Esophagus muscularis mucosa (tissue), 4 donors: Measurements from ENCODE around the gene RABGGTA. TPM values are rescaled to one million over a fixed set of nuclear protein-coding genes. Genes with fewer than 3 reads are reported as not detected.

Experiments used
- DNase-seq: peaks from one replicate; pipeline ENCODE4 v3.0.0-alpha.2; 2017; ENCODE audit errors: extremely low spot score
- H3K27ac ChIP-seq, 4 donors: fragments of 200-600 bp; sonication (generic); replicated peaks in 1 of 4; 1 replicate in 3 of 4; 2 replicates in 1 of 4; pipeline ENCODE4 v1.5.1; 2016 to 2019; ENCODE audit warnings: mild to moderate bottlenecking in 1 of 4
- H3K27me3 ChIP-seq, 4 donors: fragments of 200-600 bp; sonication (generic); one replicate each; pipeline versions ENCODE4 v1.5.1 to v1.6.0; 2016 to 2019
- H3K36me3 ChIP-seq, 4 donors: fragments of 200-600 bp; sonication (generic); one replicate each; pipeline ENCODE4 v1.5.1; 2016 to 2019
- H3K4me1 ChIP-seq, 4 donors: fragments of 200-600 bp; sonication (generic); one replicate each; pipeline ENCODE4 v1.5.1; 2016 to 2019
- H3K4me3 ChIP-seq, 4 donors: fragments of 200-600 bp; sonication (generic); 1 replicate in 2 of 4; 2 replicates in 2 of 4; pipeline ENCODE4 v1.5.1; 2016 to 2019; ENCODE audit warnings: mild to moderate bottlenecking in 4 of 4, moderate library complexity in 1 of 4
- H3K9me3 ChIP-seq, 4 donors: fragments of 200-600 bp; sonication (generic); 1 replicate in 3 of 4; 2 replicates in 1 of 4; pipeline ENCODE4 v1.5.1; 2016 to 2019
- CTCF ChIP-seq, 3 experiments: fragments of 200-600 bp in 2 of 3; fragments of 450-650 bp in 1 of 3; sonication (generic) in 2 of 3; IDR thresholded peaks; one replicate each; pipeline ENCODE4 v1.5.1; 2017 to 2019; ENCODE audit warnings: antibody characterized with exemption in 3 of 3, mild to moderate bottlenecking in 2 of 3, moderate library complexity in 1 of 3
- EP300 ChIP-seq: sonication (generic); formaldehyde crosslinking; IDR thresholded peaks from one replicate; pipeline ENCODE4 v1.6.1; 2017; ENCODE audit warnings: antibody characterized with exemption
- POLR2A ChIP-seq: fragments of 450-650 bp; IDR thresholded peaks from one replicate; pipeline ENCODE4 v1.6.1; 2017; ENCODE audit warnings: antibody characterized with exemption, moderate library complexity, mild to moderate bottlenecking, low read depth
- POLR2AphosphoS5 ChIP-seq, 2 donors: sonication (generic); formaldehyde crosslinking; IDR thresholded peaks; one replicate each; pipeline ENCODE4 v1.6.1; 2017; ENCODE audit warnings: antibody characterized with exemption in 2 of 2
- WGBS: methylation state at CpG from one replicate; pipeline ENCODE4 v1.1.5; 2018; 5-methylcytosine and 5-hydroxymethylcytosine counted together
- intact Hi-C: fragments of 100-400 bp; cut with DNase I; formaldehyde crosslinking; loops from one replicate; pipeline ENCODE4 v1.15.1; 2023
- total RNA-seq, 4 donors: library from RNA; depleted of rRNA; stranded (reverse); fragments of >200 nt; gene quantifications; one replicate each; pipeline versions ENCODE4 v1.1.0 to v1.2.1, GENCODE V29; 2016

The RABGGTA gene
- total RNA-seq, 4 donors from 2014 or later: 14.6 to 27.8 (median 20.3) TPM

GRCh38 chr14:24273422-24273998 is 2.1 kb upstream of the RABGGTA start:
- no peak for TF ChIP-seq CTCF (IDR thresholded peaks at IDR 0.05)
- no peak for TF ChIP-seq POLR2AphosphoS5 (IDR thresholded peaks at IDR 0.05)
- no peak for TF ChIP-seq EP300
- no peak for TF ChIP-seq POLR2A
- peaks cover 0 to 17% (median 12%) of the 10 kb centered on the region in 4 donors for H3K36me3 ChIP-seq
- no peak overlapping the region for H3K27ac ChIP-seq
- WGBS: 55% methylated on average over 3 of the region's 3 CpGs
- peaks cover 11 to 16% (median 13%) of the 10 kb centered on the region in 4 donors for H3K4me1 ChIP-seq
- no peaks in the 10 kb centered on the region for H3K9me3 ChIP-seq
- H3K4me3 ChIP-seq: no peak overlapping the region
- no peaks in the 10 kb centered on the region for H3K27me3 ChIP-seq
- intact Hi-C loops: no loop called here
- no peak for DNase-seq

DNA sequence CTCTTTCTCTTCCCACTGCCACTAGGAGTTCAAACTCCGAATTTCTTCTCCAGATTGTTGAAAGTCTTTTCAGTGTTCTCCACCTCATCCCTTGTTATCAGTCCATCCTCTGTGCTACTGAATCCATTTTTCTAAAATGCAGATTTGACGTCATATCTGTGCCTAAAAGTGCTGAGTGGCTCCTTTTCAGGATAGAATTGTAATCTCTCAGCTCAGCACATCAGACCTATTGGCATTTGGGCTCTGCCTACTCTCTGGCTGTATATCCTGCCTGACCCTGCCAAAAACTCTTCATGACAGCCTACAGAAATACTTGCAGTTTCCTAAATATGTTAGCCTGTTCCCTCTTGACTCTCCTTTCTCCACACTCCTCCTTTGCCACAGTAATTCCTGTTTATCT is 1.1 kb upstream of the RABGGTA start:
- WGBS: 95% methylated on average over 2 of the region's 2 CpGs
- no peaks in the 10 kb centered on the region for H3K27me3 ChIP-seq
- H3K9me3 ChIP-seq: no peaks in the 10 kb centered on the region
- TF ChIP-seq POLR2A (no peak), CTCF (IDR thresholded peaks at IDR 0.05) (no peak), EP300 (no peak), POLR2AphosphoS5 (IDR thresholded peaks at IDR 0.05) (no peak)
- no peak for DNase-seq
- intact Hi-C loops: no loop called here
- H3K36me3 ChIP-seq: peaks cover 3 to 28% (median 22%) of the 10 kb centered on the region in 4 donors
- no peak overlapping the region for H3K27ac ChIP-seq
- no peak overlapping the region for H3K4me3 ChIP-seq
- H3K4me1 ChIP-seq: peaks cover 11 to 13% (median 13%) of the 10 kb centered on the region in 4 donors

GRCh38 chr14:24271834-24272263 is 452 bp upstream of the RABGGTA start:
- H3K27me3 ChIP-seq: no peaks in the 10 kb centered on the region
- 29% methylated on average over 3 of the region's 3 CpGs for WGBS
- intact Hi-C loops: no loop called here

GRCh38 chr14:24270537-24271133 is 762 bp downstream of the RABGGTA start:
- H3K27ac ChIP-seq: peak overlapping the region; percentile 89 to 99 (median 94)
- peak overlapping the region; percentile 70 to 95 (median 87) for H3K4me3 ChIP-seq
- peaks cover 11 to 13% (median 13%) of the 10 kb centered on the region in 4 donors for H3K4me1 ChIP-seq
- H3K27me3 ChIP-seq: no peaks in the 10 kb centered on the region
- 27% methylated on average over 6 of the region's 13 CpGs for WGBS
- DNase-seq: no peak
- H3K36me3 ChIP-seq: peaks cover 16 to 46% (median 38%) of the 10 kb centered on the region in 4 donors
- TF ChIP-seq POLR2A (no peak), POLR2AphosphoS5 (IDR thresholded peaks at IDR 0.05) (no peak), CTCF (IDR thresholded peaks at IDR 0.05) (no peak), EP300 (no peak)
- no peaks in the 10 kb centered on the region for H3K9me3 ChIP-seq
- intact Hi-C loops: no loop called here

More at GRCh38 chr14:24271834-24272263, 452 bp upstream of the RABGGTA start:
- Histone ChIP-seq H3K36me3 (peaks cover 6 to 34% (median 28%) of the 10 kb centered on the region in 4 donors), H3K27ac (peak overlapping the region; percentile 89 to 99 (median 94)), H3K4me1 (peaks cover 11 to 13% (median 13%) of the 10 kb centered on the region in 4 donors), H3K9me3 (no peaks in the 10 kb centered on the region), H3K4me3 (peak overlapping the region; percentile 70 to 95 (median 87))
- TF ChIP-seq CTCF (IDR thresholded peaks at IDR 0.05): no peak
- no peak for TF ChIP-seq POLR2AphosphoS5 (IDR thresholded peaks at IDR 0.05)
- TF ChIP-seq POLR2A: no peak
- TF ChIP-seq EP300: no peak
- no peak for DNase-seq
